ENCODE measurements around the gene TBCC. TPM values are rescaled to one million over a fixed set of nuclear protein-coding genes. Genes with fewer than 3 reads are reported as not detected.

The TBCC gene
- total RNA-seq, 5 donors from 2014 or later (not counting 1 experiment from before 2014, with no cell fraction given) = 56.5 to 74.8 (median 59.4) TPM

- peaks cover 42 to 54% (median 45%) of the 10 kb centered on the region in 3 donors for H3K4me1 Mint-ChIP-seq
- peaks cover 16 to 33% of the 10 kb centered on the region in 2 experiments for H3K4me1 ChIP-seq (ENCODE audit: control insufficient read depth in 1 of 2, extremely low read depth in 1 of 2, insufficient read depth in 2 of 2, low read length in 2 of 2)
- ATAC-seq (replicated peaks in 1 of 4) (no peak), DNase-seq (no peak)
- H3K27me3 Mint-ChIP-seq = no peaks in the 10 kb centered on the region
- H3K4me3 Mint-ChIP-seq = peak overlapping the region in 1 of 3 donors; percentile 19
- no CpG with 5 or more reads among the region's 4 CpGs for WGBS (ENCODE audit: insufficient coverage)
- peaks cover 0 to 38% of the 10 kb centered on the region in 2 donors for H3K36me3 ChIP-seq (ENCODE audit: control insufficient read depth in 2 of 2, extremely low read depth in 1 of 2, insufficient read depth in 1 of 2, low read length in 1 of 2)
- ChIA-PET POLR2A (no interaction called here), CTCF (interaction anchor here in 1 of 2 donors (0.5 to 0.8 kb wide), 2 partner anchors 33 to 159 kb away, joined by 3 to 5 read pairs; no protein-coding TSS in a partner anchor)
- no peaks in the 10 kb centered on the region for H3K9me3 ChIP-seq
- H3K27me3 ChIP-seq (replicated peaks in 1 of 2; ENCODE audit: control insufficient read depth in 2 of 2, extremely low read depth in 1 of 2, insufficient read depth in 2 of 2, low read length in 1 of 2) = no peaks in the 10 kb centered on the region
- peaks cover 23% of the 10 kb centered on the region for H3K36me3 Mint-ChIP-seq
- H3K27ac ChIP-seq (ENCODE audit: low read length) = no peak overlapping the region
- no peak overlapping the region for H3K4me3 ChIP-seq (ENCODE audit: control insufficient read depth in 1 of 2, extremely low read depth in 1 of 2, low read length in 1 of 2)
- H3K27ac Mint-ChIP-seq = peak overlapping the region; percentile 66 to 93
- no peaks in the 10 kb centered on the region for H3K9me3 Mint-ChIP-seq
These were observed 51.3 kb downstream of the TBCC start for GRCh38 chr6:42694586-42694985.

Other genes with a start within 250 kb of the TBCC start
- gene UBR2, start 182.1 kb downstream of the TBCC start, total RNA-seq = 10 to 100 TPM; 41.1 to 47.6 (median 44.8) TPM
- gene PRPH2, start 23.5 kb downstream of the TBCC start, total RNA-seq = under 1 TPM in 2 of 5 donors, not detected in 3; 0.12 to 0.13 TPM
- 10 to 100 TPM; 33.1 to 39.5 (median 33.6) TPM for gene BICRAL, start 35.9 kb upstream of the TBCC start, total RNA-seq
- gene RPL7L1, start 133.5 kb upstream of the TBCC start, total RNA-seq = 10 to 100 TPM; 62.5 to 89.2 (median 81.3) TPM
- gene PTCRA, start 169.9 kb upstream of the TBCC start, total RNA-seq = under 1 TPM in 1 of 5 donors, not detected in 4; 0.53 TPM
- gene CNPY3, start 183.4 kb upstream of the TBCC start, total RNA-seq = 10 to 100 TPM; 51.2 to 86.2 (median 79.4) TPM
- gene GNMT, start 214.7 kb upstream of the TBCC start, total RNA-seq = 1 to 10 TPM in 4 of 5 donors, under 1 TPM in 1; 0.93 to 3.4 (median 1.3) TPM
- gene PEX6, start 233.1 kb upstream of the TBCC start, total RNA-seq = 10 to 100 TPM; 20.5 to 30.5 (median 27.4) TPM
- gene PPP2R5D, start 238.5 kb upstream of the TBCC start, total RNA-seq = 10 to 100 TPM; 27.8 to 35.1 (median 33.3) TPM

All from T-cell (primary cell).